Measurements from ENCODE around the gene SPO11.

Gene SPO11

GRCh38 chr20:57293995-57294394, 35.6 kb upstream of the SPO11 start:
- intact Hi-C loops (cut with micrococcal nuclease) = no loop called here
- Mint-ChIP-seq H3K27me3 (peaks cover 12% of the 10 kb centered on the region), H3K4me3 (no peak overlapping the region), H3K27ac (no peak overlapping the region), H3K36me3 (ENCODE audit: low read depth) (no peaks in the 10 kb centered on the region), H3K9me3 (no peaks in the 10 kb centered on the region), H3K4me1 (ENCODE audit: low read depth) (no peaks in the 10 kb centered on the region)

DNA sequence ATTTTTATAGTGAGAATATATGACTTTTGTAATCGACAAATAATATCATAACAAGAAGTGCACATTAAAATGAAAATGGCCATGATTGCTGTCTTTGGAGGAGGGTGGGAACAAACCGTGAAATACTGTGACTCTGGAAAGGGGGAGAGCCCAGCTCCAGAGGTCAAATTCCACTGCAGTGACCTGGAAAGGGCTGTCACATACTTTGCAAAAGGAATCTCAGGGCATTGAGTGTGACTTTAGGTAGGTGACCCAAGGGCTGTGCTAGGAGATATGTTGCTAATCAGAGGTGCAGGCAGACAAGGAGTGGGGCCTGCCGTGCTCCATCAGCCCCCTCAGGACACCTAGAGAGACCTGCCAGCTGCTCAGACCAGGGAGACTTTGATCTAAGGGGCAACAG, 35.1 kb upstream of the SPO11 start:
- Mint-ChIP-seq H3K36me3 (ENCODE audit: low read depth) (no peaks in the 10 kb centered on the region), H3K9me3 (no peaks in the 10 kb centered on the region), H3K27me3 (peaks cover 12% of the 10 kb centered on the region), H3K27ac (no peak overlapping the region), H3K4me1 (ENCODE audit: low read depth) (no peaks in the 10 kb centered on the region), H3K4me3 (no peak overlapping the region)
- intact Hi-C loops (cut with micrococcal nuclease) = no loop called here

DNA sequence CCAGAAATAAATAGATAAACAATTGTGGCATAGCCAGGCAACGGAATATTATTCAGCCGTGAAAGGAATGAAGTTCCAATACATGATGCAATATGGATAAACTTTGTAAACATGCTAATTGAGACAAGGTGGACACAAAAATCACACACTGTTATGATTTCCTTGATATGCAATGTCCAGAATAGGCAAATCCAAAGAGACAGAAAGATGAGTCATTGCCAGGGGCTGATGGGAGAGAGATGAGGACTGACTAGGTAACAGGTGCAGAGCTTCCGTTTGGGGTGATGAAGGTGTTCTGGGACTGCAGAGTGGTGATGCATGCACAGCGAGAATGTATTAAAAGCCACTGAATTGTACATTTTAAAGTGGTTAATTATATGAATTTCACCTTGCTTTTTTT, 31.1 kb upstream of the SPO11 start:
- Mint-ChIP-seq H3K4me1 (ENCODE audit: low read depth) (no peaks in the 10 kb centered on the region), H3K9me3 (no peaks in the 10 kb centered on the region), H3K27ac (no peak overlapping the region), H3K4me3 (no peak overlapping the region), H3K36me3 (ENCODE audit: low read depth) (no peaks in the 10 kb centered on the region), H3K27me3 (peaks cover 3% of the 10 kb centered on the region)
- intact Hi-C loops (cut with micrococcal nuclease) = no loop called here

DNA sequence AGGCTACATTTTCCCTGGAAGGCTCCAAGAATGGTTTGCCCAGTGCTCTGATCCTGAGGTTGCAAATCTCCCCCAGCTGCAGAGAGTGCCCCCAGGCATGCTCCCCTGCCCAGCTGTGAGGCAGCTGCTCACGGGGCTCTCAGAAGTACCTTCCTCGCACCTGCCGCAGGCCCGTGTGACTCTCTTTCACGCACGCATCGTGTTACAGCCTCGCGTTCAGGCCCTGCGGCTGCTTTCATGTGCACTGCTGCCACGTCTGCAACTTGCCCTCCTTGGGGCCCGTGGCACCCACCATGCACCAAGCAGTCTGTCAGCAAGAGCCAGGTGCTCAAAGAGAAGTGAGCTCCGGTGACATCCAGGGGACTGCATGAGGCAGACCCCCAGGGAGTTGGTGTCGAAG, 28.6 kb upstream of the SPO11 start:
- Mint-ChIP-seq H3K4me1 (ENCODE audit: low read depth) (no peaks in the 10 kb centered on the region), H3K4me3 (no peak overlapping the region), H3K9me3 (no peaks in the 10 kb centered on the region), H3K27me3 (no peaks in the 10 kb centered on the region), H3K27ac (no peak overlapping the region), H3K36me3 (ENCODE audit: low read depth) (no peaks in the 10 kb centered on the region)
- intact Hi-C loops (cut with micrococcal nuclease) = no loop called here

DNA sequence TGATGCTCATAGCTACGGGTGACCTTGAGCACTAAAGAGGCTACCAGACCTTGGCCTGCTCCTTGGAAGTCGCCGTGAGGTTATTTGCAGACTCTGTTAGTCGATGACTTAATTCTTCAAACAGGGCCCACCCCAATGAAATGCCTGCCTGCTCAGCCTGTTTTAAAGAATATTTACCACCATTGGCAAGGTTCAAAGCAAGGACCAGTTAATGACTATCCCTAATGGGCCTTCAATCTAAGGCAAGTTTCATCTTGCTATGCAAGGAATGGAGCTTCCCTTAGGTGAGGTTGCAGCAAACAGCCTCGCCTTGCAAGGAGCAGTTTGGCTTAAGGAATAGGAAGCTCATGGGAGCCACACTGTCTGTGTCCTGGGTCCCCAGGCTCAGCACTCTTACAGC, 22.9 kb upstream of the SPO11 start:
- no peak overlapping the region for H3K27ac Mint-ChIP-seq
- H3K4me3 Mint-ChIP-seq = no peak overlapping the region
- H3K36me3 Mint-ChIP-seq (ENCODE audit: low read depth) = no peaks in the 10 kb centered on the region
- peaks cover 5% of the 10 kb centered on the region for H3K27me3 Mint-ChIP-seq
- no peaks in the 10 kb centered on the region for H3K9me3 Mint-ChIP-seq
- no peaks in the 10 kb centered on the region for H3K4me1 Mint-ChIP-seq (ENCODE audit: low read depth)
- intact Hi-C loops (cut with micrococcal nuclease) = no loop called here

DNA sequence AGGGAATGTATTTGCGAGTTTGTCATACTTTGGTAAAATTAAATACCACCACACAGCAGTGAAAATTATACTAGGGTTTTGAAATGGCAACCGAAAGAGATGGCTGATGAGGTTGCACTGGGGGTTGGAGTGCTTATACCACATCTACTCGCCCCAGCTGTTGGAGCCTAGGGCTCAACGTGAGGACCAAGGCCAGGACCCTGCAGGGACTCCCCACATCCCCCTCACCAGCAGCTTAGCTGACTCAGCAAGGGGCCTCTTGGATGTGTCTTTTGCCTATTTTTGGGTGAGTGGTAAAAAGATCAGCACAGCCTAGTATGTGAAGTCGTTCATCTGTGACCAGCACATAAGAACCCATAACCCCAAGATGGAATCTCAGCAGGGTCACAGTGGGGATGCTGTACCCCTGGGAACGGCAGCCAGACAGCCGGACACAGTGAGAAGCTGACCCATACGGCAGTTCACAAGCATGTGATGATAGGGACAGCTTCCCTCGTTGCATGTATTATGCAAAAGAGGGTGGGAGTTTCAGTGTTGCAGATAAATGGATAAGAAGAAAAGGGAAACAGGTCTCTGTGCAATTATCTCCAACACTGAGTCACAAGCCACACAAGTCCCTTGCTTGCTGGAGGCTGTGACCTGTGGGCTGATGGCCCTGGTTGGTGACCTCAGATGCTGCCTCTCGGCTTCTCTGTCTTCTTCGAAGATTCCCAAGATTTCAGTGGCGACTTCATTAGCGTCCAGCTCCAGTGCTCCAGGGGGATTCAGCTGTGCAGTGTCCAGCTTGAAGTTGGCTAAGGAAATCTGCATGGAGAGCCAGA, 20.9 kb upstream of the SPO11 start:
- Mint-ChIP-seq H3K27ac (no peak overlapping the region), H3K9me3 (no peaks in the 10 kb centered on the region), H3K36me3 (ENCODE audit: low read depth) (no peaks in the 10 kb centered on the region), H3K4me1 (ENCODE audit: low read depth) (no peaks in the 10 kb centered on the region), H3K27me3 (peaks cover 5% of the 10 kb centered on the region), H3K4me3 (no peak overlapping the region)
- intact Hi-C loops (cut with micrococcal nuclease) = no loop called here

- Mint-ChIP-seq H3K27ac (no peak overlapping the region), H3K9me3 (no peaks in the 10 kb centered on the region), H3K4me1 (ENCODE audit: low read depth) (no peaks in the 10 kb centered on the region), H3K4me3 (no peak overlapping the region), H3K27me3 (peaks cover 7% of the 10 kb centered on the region), H3K36me3 (ENCODE audit: low read depth) (no peaks in the 10 kb centered on the region)
- intact Hi-C loops (cut with micrococcal nuclease) = no loop called here
Measured at GRCh38 chr20:57309544-57310115, 20.0 kb upstream of the SPO11 start.

DNA sequence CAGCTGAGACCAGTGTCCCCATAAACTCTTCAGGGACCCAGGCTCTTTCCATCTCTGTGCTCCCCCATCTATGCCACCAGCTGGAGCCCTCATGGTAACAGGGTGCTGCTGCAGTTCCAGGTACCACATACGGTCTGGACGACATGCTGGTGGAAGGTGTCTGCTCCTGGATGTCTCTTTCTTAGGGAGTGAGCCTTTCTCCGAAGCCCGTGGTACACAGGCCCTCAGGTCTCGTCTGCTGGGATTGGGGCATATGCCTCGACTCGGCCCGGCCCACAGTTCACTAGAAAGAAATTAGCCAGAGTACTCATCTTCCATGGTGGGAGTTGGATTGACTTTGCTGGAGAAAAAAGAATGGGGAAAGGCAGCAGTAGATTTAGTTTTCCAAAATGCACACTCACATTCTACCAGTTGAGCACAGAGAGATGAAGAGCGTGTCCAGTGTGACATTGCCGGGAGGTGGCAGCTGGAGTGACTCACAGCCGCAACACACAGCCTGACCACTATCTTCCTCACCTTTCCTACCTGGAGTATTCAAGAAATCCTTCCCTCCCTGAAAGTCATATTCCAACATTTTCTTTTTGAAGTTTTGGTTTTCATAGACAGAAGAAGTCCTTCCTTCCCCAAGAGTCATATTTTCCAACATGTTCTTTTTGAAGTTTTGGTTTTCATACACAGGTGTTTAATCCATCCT, 18.6 kb upstream of the SPO11 start:
- Mint-ChIP-seq H3K4me3 (no peak overlapping the region), H3K27me3 (peaks cover 7% of the 10 kb centered on the region), H3K4me1 (ENCODE audit: low read depth) (no peaks in the 10 kb centered on the region), H3K27ac (no peak overlapping the region), H3K36me3 (ENCODE audit: low read depth) (no peaks in the 10 kb centered on the region), H3K9me3 (no peaks in the 10 kb centered on the region)
- intact Hi-C loops (cut with micrococcal nuclease) = no loop called here

- intact Hi-C loops (cut with micrococcal nuclease) = no loop called here
- Mint-ChIP-seq H3K27ac (no peak overlapping the region), H3K4me1 (ENCODE audit: low read depth) (no peaks in the 10 kb centered on the region), H3K36me3 (ENCODE audit: low read depth) (no peaks in the 10 kb centered on the region), H3K4me3 (no peak overlapping the region), H3K27me3 (peaks cover 7% of the 10 kb centered on the region), H3K9me3 (no peaks in the 10 kb centered on the region)
Measured at GRCh38 chr20:57312138-57312537, 17.5 kb upstream of the SPO11 start.

- peaks cover 5% of the 10 kb centered on the region for H3K27me3 Mint-ChIP-seq
- no peaks in the 10 kb centered on the region for H3K4me1 Mint-ChIP-seq (ENCODE audit: low read depth)
- H3K4me3 Mint-ChIP-seq = no peak overlapping the region
- no peaks in the 10 kb centered on the region for H3K36me3 Mint-ChIP-seq (ENCODE audit: low read depth)
- no peaks in the 10 kb centered on the region for H3K9me3 Mint-ChIP-seq
- no peak overlapping the region for H3K27ac Mint-ChIP-seq
- intact Hi-C loops (cut with micrococcal nuclease) = no loop called here
Measured at GRCh38 chr20:57313230-57313629, 16.4 kb upstream of the SPO11 start.

GRCh38 chr20:57313951-57314350, 15.7 kb upstream of the SPO11 start:
- no peak overlapping the region for H3K4me3 Mint-ChIP-seq
- no peaks in the 10 kb centered on the region for H3K4me1 Mint-ChIP-seq (ENCODE audit: low read depth)
- no peaks in the 10 kb centered on the region for H3K9me3 Mint-ChIP-seq
- H3K36me3 Mint-ChIP-seq (ENCODE audit: low read depth) = no peaks in the 10 kb centered on the region
- no peak overlapping the region for H3K27ac Mint-ChIP-seq
- H3K27me3 Mint-ChIP-seq = peaks cover 7% of the 10 kb centered on the region
- intact Hi-C loops (cut with micrococcal nuclease) = no loop called here

GRCh38 chr20:57315083-57315975, 14.3 kb upstream of the SPO11 start:
- Mint-ChIP-seq H3K27ac (no peak overlapping the region), H3K27me3 (peaks cover 6% of the 10 kb centered on the region), H3K9me3 (no peaks in the 10 kb centered on the region), H3K4me1 (ENCODE audit: low read depth) (no peaks in the 10 kb centered on the region), H3K4me3 (no peak overlapping the region), H3K36me3 (ENCODE audit: low read depth) (no peaks in the 10 kb centered on the region)
- intact Hi-C loops (cut with micrococcal nuclease) = no loop called here

GRCh38 chr20:57315976-57316480, 13.6 kb upstream of the SPO11 start:
- H3K4me3 Mint-ChIP-seq = no peak overlapping the region
- no peaks in the 10 kb centered on the region for H3K36me3 Mint-ChIP-seq (ENCODE audit: low read depth)

More at GRCh38 chr20:57315976-57316480, 13.6 kb upstream of the SPO11 start:
- Mint-ChIP-seq H3K27me3 (peaks cover 9% of the 10 kb centered on the region), H3K9me3 (no peaks in the 10 kb centered on the region), H3K27ac (no peak overlapping the region), H3K4me1 (ENCODE audit: low read depth) (no peaks in the 10 kb centered on the region)
- intact Hi-C loops (cut with micrococcal nuclease) = no loop called here
